ENCODE data around the gene PAFAH1B2. TPM values are rescaled to one million over a fixed set of nuclear protein-coding genes. Genes with fewer than 3 reads are reported as not detected.
"Not testable (repeated sequence)": the region's sequence is repeated elsewhere in the genome, so short reads cannot be mapped to it uniquely, and the experiment has no call there.

Gene PAFAH1B2
- total RNA-seq, 1 experiment from 2014 or later = 120 TPM

GRCh38 chr11:117201658-117202305 lies 57.7 kb downstream of the PAFAH1B2 start:
- DNase-seq (ENCODE audit: low read depth) = no peak

- no peak for DNase-seq (ENCODE audit: low read depth)
Observed at GRCh38 chr11:117202386-117203068, 58.4 kb downstream of the PAFAH1B2 start.

- no peak for DNase-seq (ENCODE audit: low read depth)
Observed at GRCh38 chr11:117203069-117203407, 59.0 kb downstream of the PAFAH1B2 start.

GRCh38 chr11:117204283-117205080 lies 60.4 kb downstream of the PAFAH1B2 start:
- DNase-seq (ENCODE audit: low read depth) = no peak

- no peak for DNase-seq (ENCODE audit: low read depth)
Observed at GRCh38 chr11:117205211-117205818, 61.2 kb downstream of the PAFAH1B2 start.

GRCh38 chr11:117206111-117206510 lies 62.0 kb downstream of the PAFAH1B2 start:
- not testable (repeated sequence) for DNase-seq (ENCODE audit: low read depth)

- peak; percentile 41 for DNase-seq (ENCODE audit: low read depth)
Observed at GRCh38 chr11:117206859-117207258, 62.8 kb downstream of the PAFAH1B2 start.

GRCh38 chr11:117207481-117207880 lies 63.4 kb downstream of the PAFAH1B2 start:
- DNase-seq (ENCODE audit: low read depth) = not testable (repeated sequence)

GRCh38 chr11:117208710-117209109 lies 64.6 kb downstream of the PAFAH1B2 start:
- not testable (repeated sequence) for DNase-seq (ENCODE audit: low read depth)

- DNase-seq (ENCODE audit: low read depth) = not testable (repeated sequence)
Observed at GRCh38 chr11:117209351-117210125, 65.5 kb downstream of the PAFAH1B2 start.

GRCh38 chr11:117210620-117211019 lies 66.5 kb downstream of the PAFAH1B2 start:
- DNase-seq (ENCODE audit: low read depth) = no peak

- DNase-seq (ENCODE audit: low read depth) = no peak
Observed at GRCh38 chr11:117212697-117213355, 68.7 kb downstream of the PAFAH1B2 start.

GRCh38 chr11:117214404-117215110 lies 70.5 kb downstream of the PAFAH1B2 start:
- DNase-seq (ENCODE audit: low read depth) = no peak

GRCh38 chr11:117217141-117218084 lies 73.3 kb downstream of the PAFAH1B2 start:
- no peak for DNase-seq (ENCODE audit: low read depth)

GRCh38 chr11:117218133-117218915 lies 74.2 kb downstream of the PAFAH1B2 start:
- DNase-seq (ENCODE audit: low read depth) = no peak

- no peak for DNase-seq (ENCODE audit: low read depth)
Observed at GRCh38 chr11:117219001-117219400, 74.9 kb downstream of the PAFAH1B2 start.

GRCh38 chr11:117219455-117219854 lies 75.4 kb downstream of the PAFAH1B2 start:
- no peak for DNase-seq (ENCODE audit: low read depth)

- no peak for DNase-seq (ENCODE audit: low read depth)
Observed at GRCh38 chr11:117219995-117220394, 75.9 kb downstream of the PAFAH1B2 start.
